Measurements from ENCODE around the gene APOBEC3C. TPM values are rescaled to one million over a fixed set of nuclear protein-coding genes. Genes with fewer than 3 reads are reported as not detected.
"Not testable (repeated sequence)": the region's sequence is repeated elsewhere in the genome, so short reads cannot be mapped to it uniquely, and the experiment has no call there.

Gene APOBEC3C
- polyA plus RNA-seq, 4 donors: 8.6 to 10.8 (median 9.6) TPM

DNA sequence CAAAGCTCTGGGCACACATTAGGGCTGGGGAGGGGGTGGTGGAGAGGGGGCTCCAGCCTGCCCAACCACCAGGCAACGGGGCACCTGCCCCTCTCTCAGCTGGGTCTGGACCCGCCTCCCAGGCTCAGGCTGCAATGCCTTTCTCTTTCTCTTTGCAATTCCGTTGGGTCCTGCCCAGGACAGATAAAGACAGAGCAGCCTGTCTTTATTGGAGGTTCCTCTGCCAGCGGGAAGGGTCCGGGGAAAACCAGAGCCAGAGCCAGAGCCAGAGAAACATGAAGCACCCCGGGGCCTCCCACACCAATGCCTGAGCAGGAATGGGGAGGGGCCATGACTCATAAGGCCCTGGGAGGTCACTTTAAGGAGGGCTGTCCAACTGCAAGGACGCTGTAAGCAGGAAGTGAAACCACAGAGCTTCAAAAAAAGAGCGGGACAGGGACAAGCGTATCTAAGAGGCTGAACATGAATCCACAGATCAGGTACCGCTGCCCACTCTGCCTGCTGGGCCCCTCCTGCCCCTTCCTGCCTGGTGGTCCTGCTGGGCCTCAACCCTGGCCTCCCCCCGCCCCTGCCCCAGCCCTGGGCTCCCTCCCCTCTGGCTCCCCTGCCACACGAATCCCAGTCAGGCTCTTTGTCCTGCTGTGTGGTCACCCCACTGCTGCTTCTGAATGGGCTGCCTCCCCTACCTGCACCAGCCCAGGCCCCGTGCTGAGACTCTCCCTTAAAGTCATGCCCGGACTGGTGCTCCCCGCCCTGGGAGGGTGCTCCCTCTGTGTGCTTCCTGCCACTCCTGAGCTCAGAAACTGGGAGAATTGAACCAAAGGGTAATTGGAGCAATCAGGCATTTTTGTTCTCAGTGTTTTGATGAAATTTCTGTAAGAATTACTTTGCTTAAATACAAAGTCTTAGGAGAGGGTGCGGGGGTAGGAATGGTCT, 31.8 kb upstream of the APOBEC3C start, which contains the start of gene APOBEC3B:
Gene APOBEC3B (plus strand): TSS at position 356 of the 936 bp plus-strand sequence. CDS start 107 bp downstream, at position 463.
- peak; percentile 71 to 84 (median 76) for DNase-seq (ENCODE audit: low read depth in 4 of 4, low spot score in 3 of 4)

DNA sequence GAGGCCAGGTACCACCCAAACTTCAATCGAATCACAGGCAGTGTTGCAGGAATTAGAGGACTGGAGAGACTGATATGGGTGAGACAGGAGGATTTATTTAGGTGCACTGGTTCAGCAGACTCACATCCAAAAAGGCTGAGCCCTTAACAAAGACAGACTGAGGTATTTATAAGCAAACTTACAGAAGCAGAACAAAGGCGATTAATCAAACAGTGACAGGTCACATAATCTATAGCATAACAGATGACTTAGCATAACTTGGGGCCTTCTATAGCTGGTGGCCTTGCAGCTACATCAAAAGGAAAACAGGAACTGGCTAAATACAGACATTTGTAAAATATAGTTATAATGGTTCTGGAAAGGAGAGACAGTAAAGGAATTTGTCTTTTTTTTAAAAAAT, 29.8 kb upstream of the APOBEC3C start:
- DNase-seq (ENCODE audit: low read depth in 4 of 4, low spot score in 3 of 4): no peak

DNA sequence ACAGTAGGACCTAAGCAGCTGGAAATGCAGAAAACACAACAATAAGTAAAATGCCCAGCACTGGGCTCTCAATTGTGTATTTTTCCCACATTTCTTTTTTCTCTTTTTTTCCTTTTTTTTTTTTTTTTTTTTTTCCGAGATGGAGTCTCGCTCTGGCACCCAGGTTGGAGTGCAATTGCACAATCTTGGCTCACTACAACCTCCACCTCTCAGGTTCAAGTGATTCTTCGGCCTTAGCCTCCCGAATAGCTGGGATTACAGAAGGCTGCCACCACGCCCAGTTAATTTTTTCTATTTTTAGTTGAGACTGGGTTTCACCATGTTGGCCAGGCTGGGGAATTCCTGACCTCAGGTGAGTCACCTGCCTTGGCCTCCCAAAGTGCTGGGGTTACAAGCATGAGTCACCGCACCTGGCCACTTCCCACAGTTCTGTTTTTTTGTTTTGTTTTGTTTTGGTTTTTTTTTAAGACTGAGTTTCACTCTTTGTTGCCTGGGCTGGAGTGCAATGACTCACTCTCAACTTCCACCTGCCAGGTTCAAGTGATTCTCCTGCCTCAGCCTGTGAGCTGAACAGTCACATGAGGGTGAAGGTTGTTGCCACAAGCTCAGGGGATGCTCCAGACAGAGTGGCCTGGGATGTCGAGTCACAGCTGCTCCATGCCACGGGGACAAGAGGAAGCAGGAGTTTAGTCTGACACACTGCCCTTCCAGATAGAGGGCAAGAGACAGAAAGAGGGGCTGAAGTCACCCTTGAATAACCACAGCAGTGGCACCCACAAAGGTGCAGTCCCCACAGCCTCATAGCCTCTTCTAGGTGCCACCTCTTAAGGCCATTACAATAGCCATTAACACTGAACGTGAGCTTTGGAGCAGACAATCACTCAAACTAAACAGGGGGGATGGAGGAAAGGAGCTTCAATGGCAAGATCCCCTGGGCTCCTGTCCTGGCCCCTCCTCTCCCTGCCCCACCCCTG, 29.0 kb upstream of the APOBEC3C start:
- DNase-seq (ENCODE audit: low read depth in 4 of 4, low spot score in 3 of 4): not testable (repeated sequence)

DNA sequence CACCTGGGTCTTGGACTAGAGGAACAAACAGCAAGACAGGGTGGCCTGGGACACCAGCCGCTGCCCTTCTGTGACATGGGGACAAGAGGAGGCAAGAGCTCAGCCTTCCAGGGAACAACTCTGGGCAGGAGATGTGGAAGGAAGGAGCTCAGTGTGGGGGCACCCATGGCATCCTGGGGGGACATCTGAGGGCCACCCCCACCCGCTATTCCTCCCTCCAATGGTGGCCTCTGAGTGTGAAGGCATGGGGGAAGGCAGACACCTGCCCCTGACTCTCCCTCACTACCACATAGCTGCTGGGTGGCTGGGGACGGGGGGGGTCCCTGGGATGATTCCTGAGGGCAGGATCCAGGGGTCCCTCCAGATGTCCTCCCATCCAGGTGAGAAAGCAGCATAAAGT, 27.4 kb upstream of the APOBEC3C start:
- no peak for DNase-seq (ENCODE audit: low read depth in 4 of 4, low spot score in 3 of 4)

DNA sequence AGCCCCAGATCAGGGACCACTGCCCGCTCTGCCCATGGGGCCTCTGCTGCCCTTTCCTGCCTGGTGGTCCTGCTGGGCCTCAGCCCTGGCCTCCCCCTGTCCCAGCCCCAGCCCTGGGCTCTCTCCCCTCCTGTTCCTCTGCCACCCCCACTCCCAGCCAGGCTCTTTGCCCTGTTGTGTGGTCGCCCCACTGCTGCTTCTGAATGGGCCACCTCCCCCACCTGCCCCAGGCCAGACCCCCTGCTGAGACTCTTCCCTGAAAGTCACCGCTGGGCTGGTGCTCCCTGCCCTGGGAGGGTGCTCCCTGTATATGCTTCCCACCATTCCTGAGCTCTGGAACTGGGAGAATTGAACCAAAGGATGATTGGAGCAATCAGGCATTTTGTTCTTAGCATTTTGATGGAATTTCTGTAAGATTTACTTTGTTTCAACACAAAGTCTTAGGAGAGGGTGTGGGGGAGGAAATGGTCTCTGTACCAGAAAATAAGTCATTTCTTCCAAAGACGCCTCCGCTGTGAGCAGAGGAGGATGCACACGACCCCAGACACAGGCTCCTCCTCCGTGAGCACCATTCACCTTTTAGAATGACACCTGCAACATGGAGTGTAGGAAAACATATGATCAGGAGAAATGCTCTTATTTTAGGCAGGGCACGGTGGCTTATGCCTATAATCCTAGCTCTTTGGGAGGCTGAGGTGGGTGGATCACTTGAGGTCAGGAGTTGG, 26.7 kb upstream of the APOBEC3C start:
- no peak for DNase-seq (ENCODE audit: low read depth in 4 of 4, low spot score in 3 of 4)

DNA sequence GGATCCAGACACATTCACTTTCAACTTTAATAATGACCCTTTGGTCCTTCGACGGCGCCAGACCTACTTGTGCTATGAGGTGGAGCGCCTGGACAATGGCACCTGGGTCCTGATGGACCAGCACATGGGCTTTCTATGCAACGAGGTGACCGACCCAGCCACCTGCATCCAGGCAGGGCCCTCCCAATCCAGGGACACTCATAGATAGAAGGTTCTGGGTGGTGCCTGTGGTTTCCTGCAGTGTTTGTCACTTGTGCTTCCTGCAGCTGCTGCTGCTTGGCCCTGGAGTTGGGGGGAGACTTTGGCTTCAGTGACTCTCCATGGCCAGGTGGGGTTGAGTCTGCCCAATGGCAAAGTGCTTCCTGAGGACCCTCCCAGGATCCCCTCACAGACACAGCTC, 24.6 kb upstream of the APOBEC3C start:
- DNase-seq (ENCODE audit: low read depth in 4 of 4, low spot score in 3 of 4): no peak

DNA sequence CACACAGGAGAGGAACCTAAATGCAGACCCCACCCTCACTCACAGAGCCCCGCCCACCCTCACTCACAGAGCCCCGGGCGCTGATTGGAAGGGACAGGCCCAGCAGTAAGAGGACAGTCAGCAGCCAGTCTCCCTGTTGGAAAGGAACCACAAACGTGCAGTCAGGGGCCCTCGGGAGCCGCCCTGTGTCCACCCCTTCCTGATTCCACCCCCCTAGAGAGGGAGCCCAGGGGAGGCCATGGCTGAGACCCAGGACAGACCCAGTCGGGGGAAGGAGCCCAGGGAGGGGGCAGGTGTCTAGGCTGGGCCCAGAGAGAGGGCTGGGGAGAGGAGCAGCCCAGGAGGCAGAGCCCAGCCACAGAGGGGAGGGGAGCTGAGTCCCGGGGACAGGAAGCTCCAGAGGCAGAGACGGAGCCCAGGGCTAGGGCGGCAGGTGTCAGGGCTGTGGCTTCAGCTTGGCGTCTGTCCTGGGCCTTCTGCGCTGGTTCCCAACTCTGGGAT, 21.1 kb upstream of the APOBEC3C start:
- not testable (repeated sequence) for DNase-seq (ENCODE audit: low read depth in 4 of 4, low spot score in 3 of 4)

DNA sequence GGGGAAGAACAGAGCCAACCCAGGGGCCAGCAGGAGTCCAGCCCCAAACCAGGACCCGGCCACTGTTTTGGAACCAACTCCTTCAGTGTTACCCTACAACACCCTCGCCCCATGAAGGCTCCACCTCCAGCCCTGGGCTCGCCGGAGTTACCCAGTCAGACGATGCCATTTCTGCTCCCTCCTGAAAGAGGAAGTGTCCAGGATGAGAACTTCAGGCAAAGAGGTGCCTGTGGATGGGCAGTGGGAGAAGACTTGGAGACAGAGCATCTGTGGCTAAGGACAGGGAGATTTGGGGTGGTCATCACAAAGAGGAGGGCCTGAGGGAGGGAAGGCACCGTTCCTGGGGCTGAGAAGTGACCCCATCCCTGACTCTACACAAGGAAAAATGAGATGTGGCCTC, 18.0 kb upstream of the APOBEC3C start:
- DNase-seq (ENCODE audit: low read depth in 4 of 4, low spot score in 3 of 4): no peak

DNA sequence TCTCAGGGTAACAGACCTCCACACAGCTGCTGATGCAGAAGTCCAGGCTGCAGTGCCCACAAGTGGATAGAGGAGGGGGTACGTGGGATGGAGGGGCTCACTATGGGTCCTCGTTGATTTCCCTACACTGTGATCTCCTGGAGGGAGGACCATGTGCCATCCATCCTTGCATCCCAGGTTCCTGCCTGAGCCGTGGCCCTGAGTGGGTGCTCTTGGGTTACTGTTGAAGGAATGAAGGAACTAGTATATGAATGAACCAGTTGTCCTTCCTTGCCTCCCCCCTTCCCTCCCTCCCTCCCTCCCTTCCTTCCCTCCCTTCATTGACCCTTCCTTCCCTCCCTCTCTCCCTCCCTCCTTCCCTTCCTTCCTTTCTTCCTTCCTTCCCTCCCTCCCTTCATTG, 16.5 kb upstream of the APOBEC3C start:
- DNase-seq (ENCODE audit: low read depth in 4 of 4, low spot score in 3 of 4): no peak

DNA sequence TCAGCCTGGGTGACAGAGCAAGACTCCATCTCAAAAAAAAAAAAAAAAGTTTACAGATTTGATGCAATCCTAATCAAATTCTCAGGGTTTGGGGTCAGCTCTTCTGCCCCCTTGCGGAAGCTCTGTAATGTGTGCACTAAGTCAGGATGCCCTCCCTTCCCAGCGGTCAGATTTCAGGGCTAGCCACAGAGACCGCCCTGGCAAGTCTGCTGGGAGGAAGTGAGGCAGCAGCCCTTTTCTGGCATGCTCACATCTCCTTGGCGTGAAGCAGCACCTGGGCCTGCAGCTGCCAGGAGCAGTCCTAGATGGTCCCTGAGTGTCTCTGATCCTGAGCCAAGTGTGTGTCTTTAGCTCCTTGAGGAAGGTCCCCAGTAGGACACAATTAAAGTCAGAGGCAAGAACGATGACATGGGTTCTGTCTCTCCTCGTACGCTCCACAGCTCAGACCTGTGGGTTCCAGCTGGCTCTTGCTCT, 10.9 kb upstream of the APOBEC3C start:
- DNase-seq (ENCODE audit: low read depth in 4 of 4, low spot score in 3 of 4): peak; percentile 53 to 64 (median 58)

DNA sequence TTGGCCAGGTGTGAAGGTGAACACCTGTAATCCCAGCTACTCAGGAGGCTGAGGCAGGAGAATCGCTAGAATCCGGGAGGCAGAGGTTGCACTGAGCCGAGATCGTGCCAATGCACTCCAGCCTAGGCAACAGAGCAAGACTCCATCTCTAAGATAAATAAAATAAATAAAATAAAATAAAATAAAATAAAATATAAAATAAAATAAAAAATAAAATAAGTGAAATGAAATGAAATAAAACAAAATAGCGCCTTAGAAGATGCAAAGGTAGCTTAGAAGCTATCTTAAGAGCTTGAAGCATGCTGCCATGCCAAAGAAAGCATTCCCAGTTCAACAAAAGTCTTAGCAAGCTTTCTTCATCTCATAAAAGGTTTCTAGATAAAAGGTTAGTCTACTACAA, 6.9 kb upstream of the APOBEC3C start:
- DNase-seq (ENCODE audit: low read depth in 4 of 4, low spot score in 3 of 4): no peak

DNA sequence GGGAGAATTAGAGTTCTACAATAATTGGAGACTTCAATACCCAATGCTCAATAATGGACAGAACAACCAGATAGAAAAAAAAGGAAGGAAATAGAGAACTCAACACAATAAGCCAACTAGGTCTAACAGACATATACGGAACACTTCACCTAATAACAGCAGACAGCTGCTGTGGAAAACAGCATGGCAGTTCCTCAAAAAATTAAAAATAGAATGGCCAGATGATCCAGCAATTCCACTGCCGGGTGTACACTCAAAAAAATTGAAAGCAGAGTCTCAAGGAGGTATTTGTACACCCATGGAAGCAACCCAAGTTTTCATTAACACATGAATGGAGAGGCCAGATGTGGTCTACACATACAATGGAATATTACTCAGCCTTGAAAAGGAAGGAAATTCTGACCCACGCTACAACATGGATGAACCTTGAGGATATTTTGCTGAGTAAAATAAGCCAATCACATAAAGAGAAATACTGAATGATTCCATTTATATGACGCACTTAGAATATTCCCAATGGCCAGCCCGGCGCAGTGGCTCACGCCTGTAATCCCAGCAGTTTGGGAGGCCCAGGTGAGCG, 5.7 kb upstream of the APOBEC3C start:
- not testable (repeated sequence) for DNase-seq (ENCODE audit: low read depth in 4 of 4, low spot score in 3 of 4)

DNA sequence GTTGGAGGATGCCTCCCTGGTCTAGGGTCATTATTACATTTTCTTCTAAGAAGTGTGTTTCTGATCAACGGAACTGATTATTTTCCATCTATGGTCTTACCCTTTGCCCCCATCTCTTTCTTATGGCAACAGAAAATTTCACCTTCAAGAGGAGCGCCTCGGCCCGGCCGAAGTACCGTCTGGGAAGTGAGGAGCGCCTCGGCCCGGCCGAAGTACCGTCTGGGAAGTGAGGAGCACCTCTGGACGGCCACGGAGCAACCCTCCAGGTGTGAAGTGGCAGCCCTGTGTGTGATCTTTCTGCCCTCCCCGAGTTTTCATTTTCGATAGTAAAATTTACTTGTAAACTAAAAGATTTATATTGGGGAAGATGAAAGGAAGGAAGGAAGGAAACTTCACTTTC, 3.1 kb upstream of the APOBEC3C start:
- no peak for DNase-seq (ENCODE audit: low read depth in 4 of 4, low spot score in 3 of 4)

DNA sequence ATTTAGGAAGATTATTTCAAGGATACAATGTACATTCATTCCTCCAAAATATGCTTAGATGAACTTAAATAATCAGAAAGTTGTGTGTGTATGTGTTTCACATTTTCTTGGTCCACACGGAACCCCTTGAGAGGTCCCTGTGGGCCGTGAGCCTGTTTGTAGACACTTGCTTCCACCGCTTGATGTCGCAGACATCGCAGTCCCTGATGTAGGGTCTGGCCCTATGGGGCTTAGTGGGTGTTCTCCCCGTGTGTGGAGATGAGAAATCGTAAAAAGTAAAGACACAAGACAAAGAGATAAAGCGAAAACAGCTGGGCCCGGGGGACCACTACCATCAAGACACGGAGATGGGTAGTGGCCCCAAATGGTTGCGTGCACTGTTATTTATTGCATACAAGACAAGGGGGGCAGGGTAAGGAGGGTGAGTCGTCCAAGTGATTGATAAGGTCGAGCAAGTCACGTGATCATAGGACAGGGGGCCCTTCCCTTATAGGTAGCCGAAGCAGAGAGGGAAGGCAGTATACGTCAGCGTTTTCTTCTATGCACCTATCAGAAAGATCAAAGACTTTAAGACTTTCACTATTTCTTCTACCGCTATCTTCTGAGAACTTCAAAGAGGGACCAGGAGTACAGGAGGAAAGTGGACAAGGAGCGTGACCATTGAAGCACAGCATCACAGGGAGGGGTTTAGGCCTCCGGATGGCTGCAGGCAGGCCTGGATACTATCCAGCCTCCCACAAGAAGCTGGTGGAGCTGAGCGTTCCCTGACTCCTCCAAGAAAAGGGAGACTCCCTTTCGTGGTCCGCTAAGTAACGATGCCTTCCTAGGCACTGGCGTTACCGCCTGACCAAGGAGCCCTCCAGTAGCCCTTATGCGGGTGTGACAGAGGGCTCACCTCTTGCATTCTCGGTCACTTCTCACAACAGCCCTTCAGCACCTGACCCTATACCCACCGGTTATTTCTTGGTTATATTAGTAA, 1.2 kb upstream of the APOBEC3C start:
- no peak for DNase-seq (ENCODE audit: low read depth in 4 of 4, low spot score in 3 of 4)

DNA sequence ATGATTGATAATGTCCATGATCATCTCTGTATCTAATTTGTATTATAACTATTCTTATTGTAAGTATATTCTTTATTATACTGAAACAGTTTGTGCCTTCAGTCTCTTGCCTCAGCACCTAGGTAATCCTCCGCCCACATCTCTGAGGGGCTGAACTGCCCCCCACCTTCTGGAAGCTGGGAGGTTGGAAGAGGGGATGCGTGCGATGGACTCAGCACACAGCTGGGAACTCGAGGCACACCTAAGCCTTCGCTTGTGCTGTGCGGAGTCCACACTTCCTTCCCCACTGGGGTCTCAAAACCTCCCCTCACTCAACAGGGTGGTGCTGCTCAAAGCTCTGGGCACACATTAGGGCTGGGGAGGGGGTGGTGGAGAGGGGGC, 506 bp upstream of the APOBEC3C start:
- DNase-seq (ENCODE audit: low read depth in 4 of 4, low spot score in 3 of 4): not testable (repeated sequence)

DNA sequence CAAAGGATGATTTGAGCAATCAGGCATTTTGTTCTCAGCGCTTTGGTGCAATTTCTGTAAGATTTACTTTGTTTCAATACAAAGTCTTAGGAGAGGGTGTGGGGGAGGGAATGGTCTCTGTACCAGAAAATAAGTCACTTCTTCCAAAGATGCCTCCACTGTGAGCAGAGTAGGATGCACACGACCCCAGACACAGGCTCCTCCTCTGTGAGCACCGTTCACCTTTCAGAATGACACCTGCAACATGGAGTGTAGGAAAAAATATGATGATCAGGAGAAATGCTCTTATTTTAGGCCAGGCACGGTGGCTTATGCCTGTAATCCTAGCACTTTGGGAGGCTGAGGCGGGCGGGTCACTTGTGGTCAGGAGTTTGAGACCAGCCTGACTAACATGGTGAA, 665 bp downstream of the APOBEC3C start:
- not testable (repeated sequence) for DNase-seq (ENCODE audit: low read depth in 4 of 4, low spot score in 3 of 4)

DNA sequence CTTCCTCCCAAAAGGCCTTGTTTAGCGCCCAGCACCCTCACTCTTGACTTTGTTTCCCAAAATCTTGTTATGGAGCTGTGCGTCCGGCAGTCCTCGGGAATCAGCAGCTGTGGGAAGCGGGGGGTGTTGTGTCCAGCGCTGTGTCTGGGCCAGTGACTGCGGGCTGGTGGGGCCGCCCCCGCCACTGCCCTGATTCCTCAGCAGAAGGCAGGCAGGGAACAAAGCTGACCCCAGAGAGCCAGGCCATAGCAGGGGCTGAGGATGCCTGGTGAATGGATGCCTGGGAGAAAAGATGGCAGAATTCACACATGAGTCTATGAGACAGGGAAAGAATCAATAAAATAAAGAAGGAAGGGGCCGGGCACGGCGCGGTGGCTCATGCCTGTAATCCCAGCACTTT, 2.5 kb downstream of the APOBEC3C start:
- DNase-seq (ENCODE audit: low read depth in 4 of 4, low spot score in 3 of 4): no peak

DNA sequence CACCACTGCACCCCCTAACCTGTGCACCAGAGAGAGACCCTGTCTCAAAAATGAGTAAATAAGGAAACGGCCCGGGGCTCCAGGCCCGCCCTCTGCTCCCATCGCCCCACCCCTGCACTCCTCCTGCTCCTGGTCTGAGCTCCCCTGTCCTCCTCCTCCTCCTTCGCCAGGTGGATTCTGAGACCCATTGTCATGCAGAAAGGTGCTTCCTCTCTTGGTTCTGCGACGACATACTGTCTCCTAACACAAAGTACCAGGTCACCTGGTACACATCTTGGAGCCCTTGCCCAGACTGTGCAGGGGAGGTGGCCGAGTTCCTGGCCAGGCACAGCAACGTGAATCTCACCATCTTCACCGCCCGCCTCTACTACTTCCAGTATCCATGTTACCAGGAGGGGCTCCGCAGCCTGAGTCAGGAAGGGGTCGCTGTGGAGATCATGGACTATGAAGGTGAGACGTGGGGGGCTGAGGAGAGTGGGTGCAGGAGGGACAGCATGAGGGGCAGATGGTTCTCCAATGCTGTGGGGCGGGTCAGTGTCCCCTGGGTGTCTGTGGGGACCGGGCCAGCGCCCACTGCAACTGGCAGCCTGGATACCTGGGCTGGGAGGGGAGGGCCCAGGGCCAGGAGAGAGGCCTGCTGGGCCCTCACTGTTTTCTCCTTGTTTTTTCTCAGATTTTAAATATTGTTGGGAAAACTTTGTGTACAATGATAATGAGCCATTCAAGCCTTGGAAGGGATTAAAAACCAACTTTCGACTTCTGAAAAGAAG, 3.7 kb downstream of the APOBEC3C start:
- no peak for DNase-seq (ENCODE audit: low read depth in 4 of 4, low spot score in 3 of 4)

Measured in right renal pelvis (tissue), 4 donors.